Left kidney (tissue), 8 donors: ENCODE measurements around the gene QSOX2. TPM values are rescaled to one million over a fixed set of nuclear protein-coding genes. Genes with fewer than 3 reads are reported as not detected.

ENCODE experiments used
- DNase-seq: peaks from one replicate; pipeline ENCODE4 v3.0.0-alpha.2; 2013
- long read RNA-seq, 8 donors: transcript quantifications; one replicate each; lab custom pipeline, GENCODE V29; 2026
- polyA plus RNA-seq: library from polyadenylated mRNA; unstranded; fragments of 120-200 nt; gene quantifications from one replicate; pipeline ENCODE4 v1.2.1, GENCODE V29; 2013; ENCODE audit not compliant: insufficient read length

Gene QSOX2, protein sequence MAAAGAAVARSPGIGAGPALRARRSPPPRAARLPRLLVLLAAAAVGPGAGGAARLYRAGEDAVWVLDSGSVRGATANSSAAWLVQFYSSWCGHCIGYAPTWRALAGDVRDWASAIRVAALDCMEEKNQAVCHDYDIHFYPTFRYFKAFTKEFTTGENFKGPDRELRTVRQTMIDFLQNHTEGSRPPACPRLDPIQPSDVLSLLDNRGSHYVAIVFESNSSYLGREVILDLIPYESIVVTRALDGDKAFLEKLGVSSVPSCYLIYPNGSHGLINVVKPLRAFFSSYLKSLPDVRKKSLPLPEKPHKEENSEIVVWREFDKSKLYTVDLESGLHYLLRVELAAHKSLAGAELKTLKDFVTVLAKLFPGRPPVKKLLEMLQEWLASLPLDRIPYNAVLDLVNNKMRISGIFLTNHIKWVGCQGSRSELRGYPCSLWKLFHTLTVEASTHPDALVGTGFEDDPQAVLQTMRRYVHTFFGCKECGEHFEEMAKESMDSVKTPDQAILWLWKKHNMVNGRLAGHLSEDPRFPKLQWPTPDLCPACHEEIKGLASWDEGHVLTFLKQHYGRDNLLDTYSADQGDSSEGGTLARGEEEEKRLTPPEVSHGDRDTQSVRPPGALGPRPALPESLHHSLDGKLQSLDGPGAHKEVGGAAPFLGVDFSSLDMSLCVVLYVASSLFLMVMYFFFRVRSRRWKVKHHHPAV
- 18.6 TPM for polyA plus RNA-seq
- long read RNA-seq, donor 1: 0 reads
- long read RNA-seq, donor 2: 0 reads
- long read RNA-seq, donor 3: 0 reads
- long read RNA-seq, donor 4: 0 reads
- long read RNA-seq, donor 5, full-length matches to known transcripts: 2 of 2 reads
- long read RNA-seq, donor 5, partial matches to known transcripts: 0 of 2 reads
- long read RNA-seq, donor 5, other reads (novel, unspliced or antisense): 0 of 2 reads
- long read RNA-seq, donor 6: 0 reads
- long read RNA-seq, donor 7, full-length matches to known transcripts: 3 of 3 reads
- long read RNA-seq, donor 7, partial matches to known transcripts: 0 of 3 reads
- long read RNA-seq, donor 7, other reads (novel, unspliced or antisense): 0 of 3 reads
- long read RNA-seq, donor 8: 0 reads

DNA sequence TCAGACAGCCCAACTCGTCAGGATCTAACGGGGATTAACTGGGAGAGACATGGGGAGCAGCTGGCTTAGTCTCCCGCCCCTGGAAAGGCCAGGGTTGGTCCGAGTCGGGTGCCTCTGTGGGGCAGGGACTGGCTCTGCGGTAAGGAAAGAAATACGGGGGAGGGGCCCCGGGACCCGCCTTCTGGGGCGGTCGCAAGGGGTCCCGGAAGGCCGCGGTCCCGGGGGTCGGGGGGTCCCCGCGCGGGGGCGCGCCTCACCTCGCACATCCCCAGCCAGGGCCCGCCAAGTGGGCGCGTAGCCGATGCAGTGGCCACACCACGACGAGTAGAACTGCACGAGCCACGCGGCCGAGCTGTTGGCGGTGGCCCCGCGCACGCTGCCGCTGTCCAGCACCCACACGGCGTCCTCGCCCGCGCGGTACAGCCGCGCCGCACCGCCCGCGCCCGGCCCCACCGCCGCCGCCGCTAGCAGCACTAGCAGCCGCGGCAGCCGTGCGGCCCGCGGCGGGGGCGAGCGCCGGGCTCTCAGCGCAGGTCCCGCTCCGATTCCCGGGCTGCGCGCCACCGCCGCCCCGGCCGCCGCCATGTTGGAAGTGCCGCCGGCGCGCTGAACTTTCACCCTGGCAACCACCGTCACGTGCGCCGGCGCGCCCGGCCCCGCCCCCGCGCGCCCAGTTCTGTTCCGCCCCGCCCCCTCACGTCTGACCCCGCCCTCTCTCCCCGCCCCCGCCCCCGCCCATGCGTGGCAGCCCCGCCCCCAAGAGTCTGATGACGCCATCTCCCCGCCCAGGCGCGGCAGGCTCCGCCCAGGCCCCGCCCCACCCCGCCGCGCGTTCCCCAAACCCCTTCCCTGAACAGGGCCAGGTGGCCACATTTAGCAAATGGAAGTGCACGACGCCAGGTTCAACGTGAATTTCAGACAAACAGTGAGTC is at the start of gene QSOX2:
Gene QSOX2, minus strand, starts transcription at position 594 of the 932 bp plus-strand sequence. Its CDS starts 9 bp downstream, at position 585.
- no peak for DNase-seq

DNA sequence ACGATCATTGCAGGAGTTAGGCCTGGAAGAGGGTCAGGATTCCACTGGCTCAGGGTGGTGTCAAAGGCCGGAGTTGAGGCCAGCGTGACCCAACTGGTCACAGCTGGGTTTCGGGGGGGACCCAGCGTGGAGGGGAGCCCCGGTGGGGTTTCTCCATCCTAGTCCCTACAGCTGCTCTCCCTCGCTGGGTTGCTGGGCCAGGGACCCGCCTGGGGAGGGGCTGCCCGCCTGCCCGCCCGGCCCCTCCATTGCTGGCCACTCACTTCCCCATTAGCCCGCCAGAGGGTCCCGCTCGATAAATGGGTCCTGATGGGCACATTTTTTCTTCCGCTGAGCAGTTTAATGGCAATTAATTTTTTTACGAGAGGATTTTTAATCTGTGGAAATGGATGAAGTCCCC is 49.4 kb upstream of the QSOX2 start:
- DNase-seq: no peak

DNA sequence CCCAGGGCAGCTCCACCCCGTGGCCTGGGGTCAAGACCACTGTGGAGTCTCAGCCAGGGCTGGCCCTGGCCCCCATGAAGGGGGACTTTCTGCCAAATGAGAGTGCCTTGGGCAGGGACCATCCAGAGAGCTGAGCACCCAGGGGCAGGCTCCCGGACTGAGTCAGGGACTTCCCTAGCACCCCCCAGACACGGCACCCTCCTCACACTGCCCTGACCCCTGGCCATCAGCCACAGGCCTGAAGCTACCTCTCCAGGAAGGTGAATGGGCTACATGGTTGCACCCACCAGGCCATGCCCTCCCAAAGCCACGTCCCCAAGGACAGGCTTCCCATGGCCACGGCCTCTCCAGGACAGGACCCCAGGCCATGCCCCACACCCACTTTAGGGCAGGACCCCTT is 48.8 kb upstream of the QSOX2 start:
- DNase-seq: no peak

DNA sequence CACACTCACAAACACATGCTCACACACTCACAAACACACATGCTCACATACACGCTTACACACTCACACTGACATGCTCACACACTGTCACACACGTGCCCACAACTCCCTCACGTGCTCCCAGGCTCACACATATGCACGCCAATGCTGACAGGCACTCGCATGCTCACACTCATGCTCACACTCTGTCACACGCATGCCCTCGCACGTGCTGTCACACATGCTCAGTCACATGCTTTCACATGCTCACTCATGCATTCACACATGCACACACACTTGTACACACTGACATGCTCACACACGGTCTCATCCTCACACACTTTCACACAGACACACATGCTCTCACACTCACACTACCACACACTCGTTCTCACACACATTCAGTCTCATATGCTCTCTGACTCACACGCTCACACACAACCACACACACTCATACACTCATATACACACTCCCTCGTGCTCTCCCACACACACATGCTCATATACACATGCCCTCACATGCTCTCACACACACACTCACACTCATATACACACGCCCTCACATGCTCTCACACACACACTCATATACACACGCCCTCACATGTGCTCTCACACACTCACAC is 48.0 kb upstream of the QSOX2 start:
- no peak for DNase-seq

DNA sequence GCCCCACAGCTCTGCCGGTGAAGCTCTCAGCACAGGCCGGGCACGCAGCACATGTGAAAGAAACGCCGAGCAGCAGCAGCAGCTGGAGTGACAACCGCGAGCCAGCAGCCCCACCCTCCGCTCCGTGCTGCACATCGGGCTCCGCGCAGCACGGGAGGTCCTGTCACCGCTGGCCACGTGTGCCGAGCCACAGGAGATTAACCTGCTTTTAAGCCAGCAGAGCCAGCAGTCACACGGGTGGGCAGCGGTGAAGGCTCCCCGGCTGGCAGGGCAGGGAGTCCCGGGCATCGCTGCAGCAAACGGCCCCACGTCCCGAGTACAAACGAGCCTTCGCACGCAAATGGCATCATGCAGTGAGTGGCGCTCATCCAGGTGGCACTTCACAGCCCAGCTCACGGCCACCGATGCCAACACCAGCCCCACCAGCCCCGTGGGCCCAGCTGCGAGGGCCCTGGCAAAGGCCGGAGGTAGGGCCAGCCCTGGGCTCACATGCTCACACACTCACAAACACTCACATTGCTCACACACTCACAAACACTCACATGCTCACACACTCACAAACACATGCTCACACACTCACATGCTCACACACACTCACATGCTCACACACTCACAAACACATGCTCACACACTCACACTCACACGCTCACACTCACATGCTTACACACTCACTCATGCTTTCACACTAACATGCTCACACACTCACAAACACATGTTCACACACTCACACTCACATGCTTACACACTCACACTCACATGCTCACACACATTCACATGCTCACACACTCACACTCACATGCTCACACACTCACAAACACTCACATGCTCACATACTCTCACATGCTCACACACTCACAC is 47.2 kb upstream of the QSOX2 start:
- DNase-seq: no peak

DNA sequence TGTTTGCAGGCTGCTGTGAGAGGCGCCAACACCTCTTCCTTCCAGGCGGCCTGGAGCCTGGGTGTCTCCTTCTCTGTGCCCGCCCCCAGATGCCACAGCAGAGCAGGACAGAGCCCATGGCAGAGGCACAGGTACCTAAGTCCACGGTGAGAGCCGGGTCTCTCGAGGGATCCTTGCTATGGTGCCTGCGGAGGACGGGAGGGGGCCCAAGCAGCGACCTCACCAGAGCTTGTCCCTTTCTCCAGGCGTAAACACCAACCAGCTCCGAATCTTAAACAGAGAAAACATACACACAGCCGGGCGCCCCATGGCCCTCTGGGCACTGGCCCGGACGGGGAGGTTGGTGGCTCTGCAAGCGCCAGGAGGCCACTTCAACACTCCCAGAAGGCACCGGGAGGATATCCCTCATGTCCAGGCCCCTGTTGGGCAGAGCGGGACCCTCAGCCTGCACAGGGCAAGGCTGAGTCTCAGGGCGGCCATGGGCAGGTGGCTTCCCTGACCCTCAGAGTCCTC is 46.5 kb upstream of the QSOX2 start:
- no peak for DNase-seq

DNA sequence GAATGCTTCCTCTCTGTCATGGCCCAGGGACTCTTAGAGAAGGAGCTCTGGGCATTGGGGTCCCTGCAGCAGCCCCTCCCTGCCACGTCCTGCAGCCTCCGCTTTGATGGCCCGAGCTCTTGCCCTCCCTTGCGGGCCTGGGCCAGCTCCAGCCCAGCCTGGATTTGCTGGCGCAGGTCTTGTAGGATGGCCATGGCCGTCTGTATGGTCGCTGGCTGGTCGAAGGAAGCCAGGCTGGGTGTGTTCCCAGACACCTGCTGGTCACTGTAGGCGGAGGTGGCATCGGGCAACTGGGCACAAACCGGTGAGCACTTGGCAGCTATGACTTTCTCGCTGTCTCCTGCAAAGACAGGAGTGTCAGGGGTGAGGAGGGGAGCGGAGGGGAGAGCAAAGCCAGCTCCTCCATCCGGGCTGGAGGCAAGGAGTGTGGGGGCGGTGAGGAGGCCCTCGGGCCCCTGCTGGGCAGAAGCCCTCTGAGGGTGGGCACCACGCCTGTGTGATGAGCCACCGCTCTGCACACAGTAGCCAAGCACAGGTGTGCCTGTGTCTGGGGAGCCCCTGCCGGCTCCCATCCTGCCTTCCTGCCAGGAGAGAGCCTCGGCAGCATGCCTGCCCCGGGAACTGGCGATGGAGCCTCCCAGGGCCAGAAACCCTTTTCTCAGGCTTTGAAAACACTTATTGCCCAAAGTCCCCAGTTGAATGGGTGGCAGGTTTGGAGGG is 45.9 kb upstream of the QSOX2 start:
- DNase-seq: no peak

DNA sequence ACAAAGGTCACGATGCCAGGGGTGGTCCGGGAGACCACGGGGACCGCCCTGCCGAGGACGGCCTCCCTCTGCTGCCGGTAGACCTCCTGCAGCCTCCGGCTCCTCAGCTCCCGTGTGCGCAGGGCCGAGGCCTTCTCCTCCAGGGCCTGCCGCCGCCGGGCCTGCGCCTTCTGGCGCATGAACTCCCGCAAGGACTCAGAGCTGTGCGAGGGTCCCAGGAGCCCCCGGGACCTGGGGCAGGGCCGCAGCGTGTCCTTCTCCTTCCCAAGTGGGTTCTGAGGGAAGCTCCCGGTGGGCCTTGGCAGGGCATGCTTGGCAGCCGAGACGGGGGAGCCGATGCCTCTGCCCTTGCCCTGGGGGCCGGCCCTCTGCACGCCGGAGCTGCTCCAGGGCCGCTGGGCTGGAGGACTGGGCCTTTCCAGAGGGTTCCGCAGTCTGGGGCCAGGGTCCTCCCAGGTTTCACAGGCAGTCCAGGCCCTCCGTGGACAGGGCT is 44.9 kb upstream of the QSOX2 start:
- DNase-seq: no peak

DNA sequence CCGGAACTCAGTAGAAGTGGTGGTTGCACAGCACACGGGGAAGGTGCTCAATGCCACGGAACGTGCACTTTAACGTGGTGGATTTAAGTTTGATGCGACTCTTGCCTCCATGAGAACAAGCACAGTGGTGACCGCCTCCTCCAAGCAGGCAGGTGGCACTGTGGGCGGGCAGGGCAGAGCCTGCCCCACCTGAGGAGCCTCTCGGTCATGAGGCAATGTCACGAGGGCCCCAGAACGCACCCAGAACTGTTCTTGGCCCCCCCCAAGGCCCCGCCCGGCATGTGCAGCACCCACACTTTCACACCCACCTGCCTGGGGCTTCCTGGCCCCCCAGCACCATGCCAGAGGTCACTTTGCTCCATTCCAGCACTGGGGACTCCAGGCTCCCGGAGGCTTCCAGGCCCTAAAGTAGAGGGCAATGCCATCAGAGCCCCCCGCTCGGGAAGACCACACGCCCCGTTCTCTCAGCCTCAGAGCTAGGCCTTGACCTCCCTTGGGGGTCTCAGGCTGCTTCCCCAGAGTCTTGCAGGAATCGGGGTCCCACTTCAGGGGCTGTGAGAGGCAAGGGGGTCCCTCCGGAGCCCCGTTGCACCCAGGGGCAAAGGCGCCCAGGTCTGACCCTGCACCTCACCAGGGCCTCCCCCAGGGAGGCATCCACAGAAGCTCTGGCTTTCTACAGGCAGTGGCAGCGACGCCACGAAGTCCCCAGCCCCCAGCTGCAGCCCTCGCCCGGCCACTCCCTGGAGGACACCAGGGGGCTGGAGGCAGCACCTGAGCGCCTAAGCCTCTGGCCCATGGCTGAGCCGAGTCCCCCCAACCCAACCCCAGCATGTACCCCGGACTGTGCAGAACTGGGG is 44.3 kb upstream of the QSOX2 start:
- DNase-seq: no peak

DNA sequence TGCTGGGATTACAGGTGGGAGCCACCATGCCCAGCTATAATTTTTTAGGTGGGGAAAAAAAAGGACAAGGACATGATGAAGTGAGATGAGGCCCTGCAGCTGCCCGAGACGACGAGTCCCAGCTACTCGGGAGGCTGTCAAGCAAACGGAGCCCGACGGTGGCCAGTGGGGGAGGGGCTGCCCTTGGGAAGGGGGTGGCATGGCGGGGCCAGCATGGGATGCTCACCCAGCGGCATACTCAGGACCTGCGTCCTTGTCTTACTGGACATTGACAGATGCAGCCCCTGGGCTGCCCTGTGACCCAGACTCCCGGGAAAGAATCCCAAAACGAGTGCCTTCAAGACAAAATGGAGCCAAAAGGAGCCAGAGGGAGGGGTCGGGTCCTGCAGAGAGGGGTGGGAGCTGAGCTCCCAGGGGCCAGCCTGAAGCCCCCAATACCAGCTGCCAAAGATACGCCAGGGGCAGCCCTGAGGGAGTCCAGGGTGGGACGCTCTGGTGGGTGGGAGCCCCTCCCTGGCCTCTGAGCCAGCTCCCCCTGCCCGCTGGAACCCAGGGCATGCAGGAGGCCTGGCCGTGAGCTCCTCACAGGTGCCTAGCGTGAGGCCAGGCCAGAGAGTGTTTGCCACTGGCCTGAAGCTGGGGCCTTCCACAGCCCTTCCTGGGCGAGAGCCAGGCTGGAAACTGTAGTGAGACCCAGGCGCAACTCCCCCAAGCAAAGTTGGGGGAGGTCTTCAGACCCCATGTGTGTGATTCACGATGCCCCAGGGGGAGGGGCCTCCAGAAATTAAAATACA is 42.5 kb upstream of the QSOX2 start:
- DNase-seq: no peak

DNA sequence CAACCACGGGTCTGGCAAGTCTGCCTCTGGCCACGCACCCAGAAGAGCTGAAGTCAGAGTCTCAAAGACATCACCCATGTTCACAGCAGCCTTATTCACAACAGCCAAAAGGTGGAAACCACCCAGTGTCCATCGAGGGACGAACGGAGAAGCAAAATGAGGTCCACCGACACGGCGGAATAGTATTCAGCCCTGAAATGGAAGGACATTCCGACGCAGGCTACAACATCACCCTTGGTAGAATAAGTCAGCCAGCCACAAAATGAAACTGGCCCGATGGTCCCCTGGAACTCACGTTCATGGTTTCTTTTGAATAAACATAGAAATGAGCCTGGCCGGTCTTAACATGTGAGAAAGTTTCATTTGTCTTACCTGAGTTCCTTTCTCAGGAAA is 41.4 kb upstream of the QSOX2 start:
- DNase-seq: no peak

DNA sequence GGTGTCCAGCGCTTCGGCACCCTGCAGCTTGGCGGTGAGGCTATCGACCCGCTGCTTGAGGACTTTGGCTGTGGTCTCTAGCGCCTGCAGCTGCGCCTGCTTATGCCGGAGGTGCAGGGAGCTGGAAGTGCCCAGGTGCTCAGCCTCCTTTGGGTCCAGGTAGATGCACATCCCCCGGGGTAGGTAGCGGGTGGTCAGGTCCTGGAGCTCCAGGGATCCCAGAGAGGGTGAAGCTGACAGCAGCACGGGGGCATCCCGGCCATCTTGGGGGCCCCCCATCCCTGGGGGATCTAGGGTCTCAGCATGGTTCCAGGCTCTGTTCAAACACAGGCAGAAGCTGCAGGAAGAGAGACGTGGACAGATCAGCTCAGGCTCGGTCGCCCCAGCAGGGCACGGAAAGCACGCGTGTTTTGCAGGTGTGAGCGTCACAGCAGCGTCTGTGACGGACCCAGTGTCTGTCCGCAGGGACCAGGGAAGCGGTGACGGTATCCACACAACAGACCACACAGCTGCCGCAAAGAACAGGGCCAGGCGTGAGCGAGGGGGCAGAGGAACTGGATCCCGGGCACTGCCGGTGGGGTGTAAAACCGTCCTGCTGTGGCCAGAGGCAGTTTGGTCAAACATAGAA is 40.9 kb upstream of the QSOX2 start:
- DNase-seq: no peak

DNA sequence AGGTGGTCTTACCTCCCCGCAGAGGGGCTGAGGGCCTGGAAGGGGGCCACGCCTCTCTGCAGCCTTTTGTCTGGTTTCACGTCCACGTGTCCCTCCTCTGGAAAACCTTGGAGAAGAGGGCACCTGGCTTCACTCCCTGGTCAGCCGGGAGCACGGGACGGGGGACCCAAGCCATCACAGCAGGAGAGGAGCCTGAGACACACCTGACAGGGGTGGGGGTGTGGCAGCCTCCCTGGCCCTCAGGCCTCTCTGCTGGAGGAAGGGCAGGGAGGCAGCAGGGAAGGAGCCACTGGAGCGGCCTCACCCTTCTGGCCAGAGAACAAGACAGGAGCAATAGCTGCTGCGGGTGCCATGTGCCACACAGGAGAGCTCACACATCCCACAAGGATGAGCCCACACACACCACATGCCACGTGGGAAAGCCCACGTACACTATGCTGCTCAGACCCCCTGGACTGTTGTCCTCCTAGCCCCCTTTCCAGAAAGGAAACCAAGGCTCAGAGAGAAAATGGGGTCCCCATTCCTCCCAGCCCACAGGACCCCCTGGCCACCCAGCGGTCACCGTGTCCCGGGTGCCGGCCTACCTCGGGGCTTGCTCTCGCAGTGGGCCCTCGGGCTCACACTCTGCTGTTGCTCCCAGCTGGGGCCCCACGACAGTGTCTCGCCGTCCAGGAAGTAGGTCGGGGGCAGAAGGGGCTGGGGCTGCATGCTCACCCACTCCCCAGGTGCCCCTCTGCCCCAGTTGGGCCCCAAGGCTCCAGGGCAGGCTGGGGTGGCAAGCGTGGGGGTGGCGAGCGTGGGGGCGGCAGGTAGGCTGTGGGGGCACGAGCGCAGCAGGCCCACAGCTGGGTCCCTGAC is 40.1 kb upstream of the QSOX2 start:
- no peak for DNase-seq

DNA sequence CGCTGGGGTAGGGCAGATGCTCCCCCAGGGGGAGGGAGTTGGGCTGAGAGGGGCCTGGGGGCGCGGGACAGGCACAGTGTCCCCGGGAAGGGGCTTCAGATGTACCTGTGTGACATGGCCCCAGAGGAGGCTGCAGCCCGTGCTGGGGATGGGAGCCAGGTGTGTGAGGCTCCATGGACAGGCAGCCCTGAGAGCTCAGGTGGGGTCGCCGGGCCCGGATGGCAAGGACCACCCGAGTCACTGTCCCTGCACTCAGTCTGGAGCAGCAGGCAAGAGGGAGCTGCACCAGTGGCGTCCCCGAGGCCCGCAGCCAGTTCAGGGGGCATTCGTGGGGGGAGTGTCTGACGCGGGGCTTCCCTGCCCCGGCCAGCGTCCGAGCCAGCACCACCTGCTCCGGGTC is 39.3 kb upstream of the QSOX2 start:
- DNase-seq: no peak

DNA sequence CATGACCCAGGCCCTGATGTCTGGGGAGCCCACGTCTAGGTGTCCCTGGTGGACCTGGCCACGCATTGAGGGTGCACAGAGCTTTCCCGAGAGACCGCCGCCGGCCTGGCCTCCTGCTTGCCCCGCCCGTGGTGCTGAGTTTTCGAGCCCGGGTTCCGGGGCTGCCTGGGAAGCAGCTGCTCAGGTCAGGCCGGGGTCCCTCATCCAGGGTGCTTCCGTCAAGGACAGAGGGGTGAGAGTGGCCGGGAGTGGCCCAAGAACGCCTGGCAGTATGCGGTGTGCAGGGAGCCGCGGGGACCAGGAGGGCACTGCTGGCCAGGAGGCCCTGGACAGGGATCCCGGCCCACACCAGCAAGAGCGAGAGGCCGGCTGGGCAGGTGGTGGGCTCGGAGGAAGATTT is 38.7 kb upstream of the QSOX2 start:
- DNase-seq: no peak
